ENCODE measurements around the gene TOP3B. TPM values are rescaled to one million over a fixed set of nuclear protein-coding genes. Genes with fewer than 3 reads are reported as not detected.

TOP3B gene
- polyA plus RNA-seq, 3 donors, result 9.0 to 31.9 (median 9.5) TPM

GRCh38 chr22:21963286-21963685 is 19.3 kb downstream of the TOP3B start:
- Histone ChIP-seq H3K79me2 (ENCODE audit: insufficient read depth, low read length) (no peaks in the 10 kb centered on the region), H3K9ac (ENCODE audit: insufficient read depth, low read length, poor library complexity, severe bottlenecking) (no peak overlapping the region), H3K36me3 (replicated peaks in 1 of 2; ENCODE audit: control insufficient read depth in 1 of 2, insufficient read depth in 2 of 2, low read length in 2 of 2) (peaks cover 96 to 100% of the 10 kb centered on the region in 2 donors), H3K27ac (ENCODE audit: low read depth in 1 of 2, low read length in 2 of 2) (no peak overlapping the region), H3K4me2 (replicated peaks; ENCODE audit: extremely low read depth, low read length, poor library complexity, severe bottlenecking) (no peak overlapping the region), H3K9me3 (replicated peaks in 1 of 2; ENCODE audit: control insufficient read depth in 1 of 2, insufficient read depth in 1 of 2, low read length in 2 of 2) (no peaks in the 10 kb centered on the region), H3K4me1 (ENCODE audit: control insufficient read depth in 1 of 2, insufficient read depth in 2 of 2, low read length in 2 of 2) (no peaks in the 10 kb centered on the region), H4K20me1 (ENCODE audit: insufficient read depth, low read length) (no peaks in the 10 kb centered on the region), H2AFZ (ENCODE audit: insufficient read depth, low read depth, low read length, poor library complexity, severe bottlenecking) (no peak overlapping the region), H3K4me3 (replicated peaks in 1 of 3; ENCODE audit: low read depth in 2 of 3, low read length in 3 of 3) (no peak overlapping the region), H3K27me3 (ENCODE audit: control insufficient read depth in 2 of 2, insufficient read depth in 2 of 2, low read length in 2 of 2) (no peaks in the 10 kb centered on the region)
- no peaks in the 10 kb centered on the region for H3K27me3 Mint-ChIP-seq (ENCODE audit: low read depth in 3 of 3)
- H3K36me3 Mint-ChIP-seq, result peaks cover 75 to 95% of the 10 kb centered on the region in 2 donors
- DNase-seq, result no peak
- H3K9me3 Mint-ChIP-seq, result no peaks in the 10 kb centered on the region
- 96% methylated on average over 6 of the region's 7 CpGs for WGBS (ENCODE audit: insufficient coverage)
- no peak for TF ChIP-seq CTCF (IDR thresholded peaks at IDR 0.05)
- peak overlapping the region in 1 of 7 donors; percentile 49 for H3K27ac Mint-ChIP-seq
- intact Hi-C loops (cut with micrococcal nuclease), result no loop called here
- no peak overlapping the region for H3K4me3 Mint-ChIP-seq
- H3K4me1 Mint-ChIP-seq, result peaks cover 3% of the 10 kb centered on the region

- H3K9me3 Mint-ChIP-seq, result no peaks in the 10 kb centered on the region
- WGBS (ENCODE audit: insufficient coverage), result over 99% methylated on average over 10 of the region's 11 CpGs
- TF ChIP-seq CTCF (IDR thresholded peaks at IDR 0.05), result no peak
- no peaks in the 10 kb centered on the region for H3K79me2 ChIP-seq (ENCODE audit: insufficient read depth, low read length)
- no peak overlapping the region for H3K4me3 Mint-ChIP-seq
- H3K9me3 ChIP-seq (replicated peaks in 1 of 2; ENCODE audit: control insufficient read depth in 1 of 2, insufficient read depth in 1 of 2, low read length in 2 of 2), result no peaks in the 10 kb centered on the region
- H3K4me1 Mint-ChIP-seq, result peaks cover 3% of the 10 kb centered on the region
- H2AFZ ChIP-seq (ENCODE audit: insufficient read depth, low read depth, low read length, poor library complexity, severe bottlenecking), result no peak overlapping the region
- H3K4me1 ChIP-seq (ENCODE audit: control insufficient read depth in 1 of 2, insufficient read depth in 2 of 2, low read length in 2 of 2), result no peaks in the 10 kb centered on the region
- peaks cover 70 to 92% of the 10 kb centered on the region in 2 donors for H3K36me3 Mint-ChIP-seq
- no peak for DNase-seq
- H3K27me3 Mint-ChIP-seq (ENCODE audit: low read depth in 3 of 3), result no peaks in the 10 kb centered on the region
- H3K27ac ChIP-seq (ENCODE audit: low read depth in 1 of 2, low read length in 2 of 2), result no peak overlapping the region
- peaks cover 90 to 98% of the 10 kb centered on the region in 2 donors for H3K36me3 ChIP-seq (replicated peaks in 1 of 2; ENCODE audit: control insufficient read depth in 1 of 2, insufficient read depth in 2 of 2, low read length in 2 of 2)
- no peaks in the 10 kb centered on the region for H3K27me3 ChIP-seq (ENCODE audit: control insufficient read depth in 2 of 2, insufficient read depth in 2 of 2, low read length in 2 of 2)
- intact Hi-C loops (cut with micrococcal nuclease), result no loop called here
- H3K9ac ChIP-seq (ENCODE audit: insufficient read depth, low read length, poor library complexity, severe bottlenecking), result no peak overlapping the region
- H4K20me1 ChIP-seq (ENCODE audit: insufficient read depth, low read length), result no peaks in the 10 kb centered on the region
- H3K4me2 ChIP-seq (replicated peaks; ENCODE audit: extremely low read depth, low read length, poor library complexity, severe bottlenecking), result no peak overlapping the region
- H3K4me3 ChIP-seq (replicated peaks in 1 of 3; ENCODE audit: low read depth in 2 of 3, low read length in 3 of 3), result no peak overlapping the region
- H3K27ac Mint-ChIP-seq, result peak overlapping the region in 2 of 7 donors; percentile 28 to 62
Measured at GRCh38 chr22:21962655-21962949, 20.0 kb downstream of the TOP3B start.
